K562 (cell line): ENCODE measurements around the gene LINS1.

Experiments used
- BRCA1 ChIP-seq, 2 experiments: fragments of 450-650 bp in 1 of 2; sonication (generic) in 1 of 2; formaldehyde crosslinking in 1 of 2; IDR thresholded peaks; 2 replicates each; pipeline versions ENCODE4 v1.5.0 to v1.6.1; 2017 to 2020; ENCODE audit warnings: mild to moderate bottlenecking in 1 of 2, missing genetic modification reagents in 1 of 2
- CEBPB ChIP-seq: fragments of 450-650 bp; IDR thresholded peaks from 2 replicates; pipeline ENCODE4 v1.6.1; 2016; ENCODE audit warnings: missing genetic modification characterization, missing compliant biosample characterization
- CHCHD3 ChIP-seq: fragments of 250-450 bp; sonication (Bioruptor Pico); IDR thresholded peaks from 2 replicates; pipeline ENCODE4 v2.1.2; 2022; ENCODE audit warnings: mild to moderate bottlenecking
- CTCFL ChIP-seq: IDR thresholded peaks from 2 replicates; pipeline ENCODE4 v1.6.1; 2011; ENCODE audit warnings: borderline replicate concordance, low read depth, mild to moderate bottlenecking, moderate library complexity, low read length; ENCODE audit not compliant: insufficient read depth, poor library complexity, severe bottlenecking
- FOS ChIP-seq: IDR thresholded peaks from 3 replicates; pipeline ENCODE4 v1.6.1; 2011; ENCODE audit not compliant: insufficient read length; ENCODE audit errors: extremely low read depth
- FOXJ3 ChIP-seq: sonication (generic); formaldehyde crosslinking; IDR thresholded peaks from 2 replicates; pipeline ENCODE4 v1.4.0; 2020; ENCODE audit warnings: mild to moderate bottlenecking, missing genetic modification reagents
- HNRNPL ChIP-seq: fragments of 200-400 bp; formaldehyde crosslinking; IDR thresholded peaks from 2 replicates; pipeline ENCODE4 v1.6.1; 2017; ENCODE audit warnings: low read depth, mild to moderate bottlenecking, low read length
- MYC ChIP-seq, 2 experiments: fragments of 250-450 bp in 1 of 2; sonication (Bioruptor Pico) in 1 of 2; IDR thresholded peaks; 2 replicates each; pipeline versions ENCODE4 v1.5.1 to v1.6.1; 2012 to 2021; ENCODE audit warnings: low read depth in 2 of 2, borderline replicate concordance in 1 of 2, improper control_type of control experiment in 1 of 2, low read length in 1 of 2, mild to moderate bottlenecking in 1 of 2, moderate library complexity in 1 of 2
- ZC3H11A ChIP-seq: IDR thresholded peaks from 2 replicates; pipeline ENCODE4 v1.6.1; 2012; ENCODE audit warnings: low read depth, low read length, improper control_type of control experiment
- ZNF239 ChIP-seq: fragments of 250-450 bp; sonication (Bioruptor Pico); IDR thresholded peaks from 2 replicates; pipeline ENCODE4 v1.4.0; 2020; ENCODE audit warnings: mild to moderate bottlenecking
- TF ChIP-seq, protein P1 (sequence below), 3 experiments: IDR thresholded peaks in 2 of 3; conservative IDR thresholded peaks in 1 of 3; 2 replicates each; pipeline ENCODE4 v1.5.1; 2011 to 2012; ENCODE audit warnings: low read length in 3 of 3, mild to moderate bottlenecking in 3 of 3, control low read depth in 2 of 3, improper control_type of control experiment in 1 of 3, inconsistent platforms in 1 of 3, low read depth in 1 of 3, mixed read lengths in 1 of 3, moderate library complexity in 1 of 3; ENCODE audit not compliant: insufficient read depth in 2 of 3
- TF ChIP-seq, protein P2 (sequence below): sonication (generic); formaldehyde crosslinking; IDR thresholded peaks from 2 replicates; pipeline ENCODE4 v1.8.0; 2022; ENCODE audit warnings: mild to moderate bottlenecking, missing genetic modification reagents

DNA sequence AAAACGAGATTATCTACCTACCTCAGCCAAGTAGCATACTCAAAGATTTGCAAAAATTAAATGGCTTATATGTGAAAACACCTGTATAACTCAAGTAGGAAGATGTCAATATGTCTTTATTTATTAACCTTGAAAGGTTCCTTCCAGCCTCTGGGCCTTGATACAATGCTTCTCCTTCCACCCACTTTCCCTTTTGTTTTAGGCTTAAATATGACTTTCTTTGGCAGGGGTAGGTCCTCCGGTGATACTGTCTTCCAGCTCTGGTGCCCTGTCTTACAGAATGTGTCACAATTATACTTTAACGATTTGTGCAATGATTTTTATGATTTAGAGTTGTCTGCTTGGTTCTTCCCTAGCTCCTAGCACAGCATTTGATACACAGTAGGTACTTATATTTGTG lies 4.1 kb downstream of the LINS1 start:
- TF ChIP-seq, protein P1, sequence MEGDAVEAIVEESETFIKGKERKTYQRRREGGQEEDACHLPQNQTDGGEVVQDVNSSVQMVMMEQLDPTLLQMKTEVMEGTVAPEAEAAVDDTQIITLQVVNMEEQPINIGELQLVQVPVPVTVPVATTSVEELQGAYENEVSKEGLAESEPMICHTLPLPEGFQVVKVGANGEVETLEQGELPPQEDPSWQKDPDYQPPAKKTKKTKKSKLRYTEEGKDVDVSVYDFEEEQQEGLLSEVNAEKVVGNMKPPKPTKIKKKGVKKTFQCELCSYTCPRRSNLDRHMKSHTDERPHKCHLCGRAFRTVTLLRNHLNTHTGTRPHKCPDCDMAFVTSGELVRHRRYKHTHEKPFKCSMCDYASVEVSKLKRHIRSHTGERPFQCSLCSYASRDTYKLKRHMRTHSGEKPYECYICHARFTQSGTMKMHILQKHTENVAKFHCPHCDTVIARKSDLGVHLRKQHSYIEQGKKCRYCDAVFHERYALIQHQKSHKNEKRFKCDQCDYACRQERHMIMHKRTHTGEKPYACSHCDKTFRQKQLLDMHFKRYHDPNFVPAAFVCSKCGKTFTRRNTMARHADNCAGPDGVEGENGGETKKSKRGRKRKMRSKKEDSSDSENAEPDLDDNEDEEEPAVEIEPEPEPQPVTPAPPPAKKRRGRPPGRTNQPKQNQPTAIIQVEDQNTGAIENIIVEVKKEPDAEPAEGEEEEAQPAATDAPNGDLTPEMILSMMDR (IDR thresholded peaks at IDR 0.05 in 2 of 3, conservative IDR thresholded peaks at IDR 0.05 in 1 of 3; ENCODE audit: insufficient read depth in 2 of 3, low read depth in 1 of 3, low read length in 3 of 3), result no peak
- TF ChIP-seq BRCA1 (IDR thresholded peaks at IDR 0.05) (no peak), BRCA1 (CRISPR knock-in tag; IDR thresholded peaks at IDR 0.05) (no peak), CEBPB (tag) (no peak), FOXJ3 (CRISPR knock-in tag) (no peak), CHCHD3 (CRISPR knock-in tag) (no peak), FOS (no peak), MYC (IDR thresholded peaks at IDR 0.05; ENCODE audit: low read depth, low read length) (no peak), MYC (CRISPR knock-in tag; IDR thresholded peaks at IDR 0.05; ENCODE audit: borderline replicate concordance, low read depth) (no peak), ZNF239 (CRISPR knock-in tag) (no peak), ZC3H11A (no peak), CTCFL (no peak), HNRNPL (no peak)
- TF ChIP-seq, protein P2, sequence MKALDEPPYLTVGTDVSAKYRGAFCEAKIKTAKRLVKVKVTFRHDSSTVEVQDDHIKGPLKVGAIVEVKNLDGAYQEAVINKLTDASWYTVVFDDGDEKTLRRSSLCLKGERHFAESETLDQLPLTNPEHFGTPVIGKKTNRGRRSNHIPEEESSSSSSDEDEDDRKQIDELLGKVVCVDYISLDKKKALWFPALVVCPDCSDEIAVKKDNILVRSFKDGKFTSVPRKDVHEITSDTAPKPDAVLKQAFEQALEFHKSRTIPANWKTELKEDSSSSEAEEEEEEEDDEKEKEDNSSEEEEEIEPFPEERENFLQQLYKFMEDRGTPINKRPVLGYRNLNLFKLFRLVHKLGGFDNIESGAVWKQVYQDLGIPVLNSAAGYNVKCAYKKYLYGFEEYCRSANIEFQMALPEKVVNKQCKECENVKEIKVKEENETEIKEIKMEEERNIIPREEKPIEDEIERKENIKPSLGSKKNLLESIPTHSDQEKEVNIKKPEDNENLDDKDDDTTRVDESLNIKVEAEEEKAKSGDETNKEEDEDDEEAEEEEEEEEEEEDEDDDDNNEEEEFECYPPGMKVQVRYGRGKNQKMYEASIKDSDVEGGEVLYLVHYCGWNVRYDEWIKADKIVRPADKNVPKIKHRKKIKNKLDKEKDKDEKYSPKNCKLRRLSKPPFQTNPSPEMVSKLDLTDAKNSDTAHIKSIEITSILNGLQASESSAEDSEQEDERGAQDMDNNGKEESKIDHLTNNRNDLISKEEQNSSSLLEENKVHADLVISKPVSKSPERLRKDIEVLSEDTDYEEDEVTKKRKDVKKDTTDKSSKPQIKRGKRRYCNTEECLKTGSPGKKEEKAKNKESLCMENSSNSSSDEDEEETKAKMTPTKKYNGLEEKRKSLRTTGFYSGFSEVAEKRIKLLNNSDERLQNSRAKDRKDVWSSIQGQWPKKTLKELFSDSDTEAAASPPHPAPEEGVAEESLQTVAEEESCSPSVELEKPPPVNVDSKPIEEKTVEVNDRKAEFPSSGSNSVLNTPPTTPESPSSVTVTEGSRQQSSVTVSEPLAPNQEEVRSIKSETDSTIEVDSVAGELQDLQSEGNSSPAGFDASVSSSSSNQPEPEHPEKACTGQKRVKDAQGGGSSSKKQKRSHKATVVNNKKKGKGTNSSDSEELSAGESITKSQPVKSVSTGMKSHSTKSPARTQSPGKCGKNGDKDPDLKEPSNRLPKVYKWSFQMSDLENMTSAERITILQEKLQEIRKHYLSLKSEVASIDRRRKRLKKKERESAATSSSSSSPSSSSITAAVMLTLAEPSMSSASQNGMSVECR (CRISPR knock-in tag), result no peak
